ENCODE results near the gene IGF1R.

IGF1R gene

DNA sequence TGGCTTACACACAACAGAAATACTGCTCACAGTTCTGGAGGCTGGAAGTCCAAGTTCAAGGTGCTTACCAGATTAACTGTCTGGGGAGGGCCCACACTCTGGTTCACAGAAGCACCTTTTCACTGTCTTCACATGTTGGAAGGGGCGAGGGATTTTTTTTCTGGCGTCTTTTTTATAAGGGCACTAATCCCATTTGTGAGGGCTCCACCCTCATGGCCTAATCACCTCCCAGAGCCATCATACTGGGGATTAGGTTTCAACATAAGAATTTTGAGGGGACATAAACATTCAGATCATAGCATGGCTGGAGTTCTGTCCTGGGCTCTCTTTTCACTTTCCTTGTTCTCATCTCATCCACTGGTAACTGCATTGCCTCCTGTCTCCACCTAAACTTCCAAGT is 63.5 kb downstream of the IGF1R start:
- DNase-seq: no peak

DNA sequence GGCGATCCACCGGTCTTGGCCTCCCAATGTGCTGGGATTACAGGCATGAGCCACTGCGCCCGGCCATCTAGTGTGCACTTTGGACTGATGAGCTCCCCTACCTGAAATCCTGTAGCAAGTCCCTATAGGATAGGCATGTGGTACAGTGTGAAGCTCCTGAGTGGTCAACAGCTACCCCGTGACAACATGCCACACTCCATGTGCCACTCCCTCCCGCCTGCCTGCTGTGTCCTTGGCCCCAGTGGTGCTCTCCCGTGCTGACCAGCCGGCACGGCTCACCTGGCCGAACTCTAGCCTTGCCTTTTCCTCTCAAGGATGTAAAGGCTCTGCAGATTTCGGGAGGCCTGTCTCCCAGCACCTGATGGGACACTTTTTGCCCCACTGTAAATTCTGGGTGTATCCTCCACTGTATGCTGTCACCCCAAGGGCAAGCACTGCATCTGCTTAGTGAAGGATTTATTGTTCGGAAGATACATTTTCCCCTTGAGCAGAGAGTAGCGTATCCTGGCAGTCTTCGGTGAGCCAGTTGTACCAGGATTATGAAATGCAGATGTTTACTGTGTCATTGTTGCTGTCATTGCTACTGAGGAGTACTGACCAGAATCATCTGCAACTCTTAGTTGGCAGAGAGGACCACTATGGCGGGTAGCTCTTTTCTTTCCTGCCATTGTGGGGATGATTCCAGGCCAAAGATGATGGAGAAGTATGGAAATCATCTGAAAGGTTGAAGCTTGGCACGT is 64.7 kb downstream of the IGF1R start:
- no peak for DNase-seq

DNA sequence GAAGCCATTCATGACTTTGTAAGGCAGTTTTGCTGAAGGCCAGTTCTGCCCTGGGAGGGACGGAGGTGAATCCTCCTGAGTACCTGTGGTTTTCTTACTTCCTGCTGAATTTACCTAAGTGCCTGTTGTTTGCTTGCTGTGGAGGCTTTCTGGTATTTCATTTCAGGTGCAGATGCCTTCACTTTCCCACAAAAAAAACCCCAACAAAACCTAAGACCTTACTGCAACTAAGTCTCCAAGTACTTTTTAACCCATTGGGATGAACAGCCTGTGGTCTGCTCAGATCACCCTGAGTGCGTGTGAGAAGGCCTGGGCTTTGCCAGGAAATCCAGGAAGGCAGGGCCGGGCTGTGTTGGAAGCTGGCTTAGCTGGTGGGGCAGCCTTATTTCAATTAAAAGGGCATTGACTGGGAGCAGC is 65.3 kb downstream of the IGF1R start:
- no peak for DNase-seq

DNA sequence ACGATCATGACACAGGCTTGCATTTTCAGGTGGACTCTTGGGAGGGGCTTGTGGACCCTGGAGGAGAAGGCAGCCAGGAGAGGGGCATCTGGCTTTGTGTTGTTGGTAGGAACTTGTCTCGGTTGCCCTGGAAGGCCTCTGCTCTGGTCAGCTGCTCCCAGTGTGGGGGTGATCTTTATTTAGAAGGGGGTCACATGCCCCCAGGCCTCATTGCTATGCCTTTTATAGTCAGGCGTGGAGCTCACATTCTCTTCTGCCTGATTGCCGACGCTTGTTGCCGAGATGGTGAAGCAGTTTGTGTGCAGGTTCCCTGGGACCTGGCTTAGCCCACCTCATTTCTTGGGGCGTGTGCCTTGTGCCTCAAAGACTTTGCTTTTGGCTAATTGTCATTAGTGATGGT is 66.6 kb downstream of the IGF1R start:
- DNase-seq: no peak

DNA sequence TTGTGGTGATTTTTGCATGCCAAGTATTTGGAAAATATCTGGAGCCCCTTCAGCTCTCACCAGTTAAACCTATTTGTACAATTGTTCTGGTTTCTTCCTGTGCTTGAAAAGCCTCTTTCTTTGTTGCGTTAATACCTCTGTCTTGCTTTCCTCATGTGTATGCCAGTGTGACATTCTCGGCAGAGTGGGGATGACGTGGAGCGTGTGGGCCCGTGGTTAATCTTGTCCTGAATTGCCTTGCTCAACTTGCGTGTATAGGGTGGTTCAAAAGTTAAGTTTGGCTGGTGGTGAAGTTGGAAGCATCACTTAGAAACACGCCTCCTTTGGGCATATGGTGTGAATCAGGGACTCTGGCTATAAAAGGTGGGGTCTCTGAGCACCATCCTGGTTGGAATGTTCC is 67.1 kb downstream of the IGF1R start:
- no peak for DNase-seq

DNA sequence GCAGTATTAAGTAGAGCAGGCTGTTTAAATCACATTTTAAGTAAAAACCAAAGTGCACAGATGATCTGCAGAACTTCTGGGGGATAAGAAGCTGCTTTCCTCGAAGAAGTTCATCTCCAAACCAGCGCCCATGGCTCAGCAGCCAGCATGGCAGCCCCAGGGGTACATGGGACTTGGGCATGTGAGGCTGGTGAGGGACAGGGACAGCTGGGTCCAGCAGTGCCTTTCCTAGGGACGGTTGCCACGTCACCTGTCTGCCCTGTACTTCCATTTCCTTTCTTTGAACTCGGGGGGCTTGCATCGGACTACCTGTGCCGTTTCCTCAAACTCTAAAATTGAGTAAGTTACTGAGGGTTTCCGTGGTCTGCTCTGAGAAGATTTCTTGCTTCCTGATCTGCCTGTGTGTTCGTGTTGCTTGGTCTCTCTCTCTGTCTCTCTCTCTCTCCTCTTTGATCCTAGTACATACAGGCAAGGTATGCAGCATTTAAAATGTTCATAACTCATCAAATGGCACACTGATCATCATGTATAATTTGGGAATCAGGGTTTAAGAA is 67.6 kb downstream of the IGF1R start:
- no peak for DNase-seq

DNA sequence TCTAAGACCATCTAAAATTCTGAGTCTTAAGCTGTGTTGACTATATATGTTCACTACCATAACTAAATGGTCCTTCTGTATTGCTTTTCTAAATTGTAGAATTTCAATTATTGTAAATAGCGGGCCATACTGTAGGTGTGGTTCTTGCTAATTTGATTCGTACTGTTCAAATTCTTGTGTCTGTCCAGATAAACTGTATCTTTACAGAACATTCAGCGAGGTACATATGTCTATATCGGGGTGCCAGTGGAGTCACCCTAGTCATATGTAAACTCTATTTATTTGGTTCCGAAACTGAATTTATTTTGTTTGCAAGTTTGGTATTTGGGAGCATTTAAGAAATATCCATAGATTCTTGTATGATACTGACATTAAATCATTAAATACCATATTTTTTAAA is 69.0 kb downstream of the IGF1R start:
- DNase-seq: no peak

DNA sequence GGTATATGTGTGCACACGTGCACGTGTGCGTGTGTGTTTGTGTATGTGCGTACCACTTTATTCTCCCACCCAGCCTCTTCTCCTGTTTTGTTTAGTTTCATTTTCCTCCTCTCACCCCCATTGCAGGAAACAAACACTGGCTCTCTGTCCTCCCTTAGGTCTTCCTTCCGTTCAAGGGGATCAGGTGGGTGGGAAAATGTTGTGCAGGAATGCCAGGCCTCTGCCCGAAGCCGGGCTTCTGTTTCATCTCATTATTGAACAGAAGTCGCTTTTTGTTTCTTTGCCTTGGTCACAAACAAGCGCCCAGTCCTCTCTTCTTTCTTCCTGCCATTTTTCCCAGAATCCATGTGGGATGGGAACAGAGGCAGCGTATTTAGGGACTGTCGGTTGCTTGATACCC is 69.6 kb downstream of the IGF1R start:
- no peak for DNase-seq

DNA sequence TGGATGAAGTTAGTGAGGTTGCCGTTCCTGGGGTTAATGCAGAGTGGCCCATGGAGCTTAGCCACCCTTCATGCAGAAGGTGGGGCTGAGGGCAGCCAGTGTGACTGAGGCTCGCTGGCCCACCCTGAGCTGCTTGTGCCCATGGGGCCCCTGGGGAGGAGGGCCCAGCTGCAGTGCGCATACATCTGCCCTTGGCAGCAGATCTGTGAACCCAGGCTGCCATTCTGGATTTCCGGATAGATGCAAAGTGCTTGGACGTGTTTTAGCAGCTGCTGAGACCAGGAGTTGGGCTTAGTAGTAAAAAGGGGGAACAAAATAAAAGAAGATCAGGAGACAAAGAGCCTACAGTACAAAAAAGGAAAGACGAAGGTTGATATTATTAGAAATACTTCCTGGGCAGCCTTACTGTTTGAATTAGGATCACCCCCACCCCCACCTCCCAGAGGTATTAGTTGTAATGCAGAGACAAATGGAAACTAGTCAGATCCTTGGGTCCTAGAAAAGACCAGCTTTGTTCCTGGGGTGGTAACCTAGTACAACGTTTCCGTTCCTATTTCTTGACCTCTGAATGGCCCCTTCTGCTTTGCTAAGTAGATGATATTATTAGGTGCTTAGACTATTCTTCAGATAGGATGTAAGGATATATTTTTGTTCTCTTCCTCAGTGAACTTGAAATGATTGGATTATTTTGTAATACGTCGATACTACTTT is 70.2 kb downstream of the IGF1R start:
- DNase-seq: no peak

DNA sequence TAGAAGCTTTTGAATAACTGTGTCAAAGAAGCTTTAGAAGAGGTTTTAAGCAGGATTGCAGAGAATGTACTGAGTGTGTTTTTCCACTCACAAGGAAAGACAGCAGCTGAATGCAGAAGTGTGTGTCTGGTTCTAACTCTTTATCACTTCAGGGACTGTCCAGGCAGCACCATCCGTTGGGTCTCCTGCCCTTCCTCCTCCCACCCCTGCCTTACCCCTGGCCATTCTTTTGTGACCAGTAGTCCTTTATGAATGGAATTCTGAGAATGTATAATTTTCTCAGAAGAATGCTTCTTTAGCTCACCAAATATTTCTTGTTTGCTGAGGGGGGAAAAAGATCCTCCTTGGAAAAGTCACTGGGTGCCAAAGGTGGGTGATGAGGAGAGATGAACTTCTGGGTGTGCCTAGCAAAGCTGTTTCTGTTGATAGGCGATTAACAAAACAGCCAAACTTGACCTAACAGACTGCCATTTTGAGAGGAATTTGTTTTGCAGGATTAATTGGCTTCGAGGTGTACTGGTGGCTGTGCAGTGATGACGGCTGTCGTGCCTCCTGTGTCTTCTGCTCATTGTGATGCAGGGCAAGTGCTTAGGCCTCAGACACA is 70.9 kb downstream of the IGF1R start:
- no peak for DNase-seq

DNA sequence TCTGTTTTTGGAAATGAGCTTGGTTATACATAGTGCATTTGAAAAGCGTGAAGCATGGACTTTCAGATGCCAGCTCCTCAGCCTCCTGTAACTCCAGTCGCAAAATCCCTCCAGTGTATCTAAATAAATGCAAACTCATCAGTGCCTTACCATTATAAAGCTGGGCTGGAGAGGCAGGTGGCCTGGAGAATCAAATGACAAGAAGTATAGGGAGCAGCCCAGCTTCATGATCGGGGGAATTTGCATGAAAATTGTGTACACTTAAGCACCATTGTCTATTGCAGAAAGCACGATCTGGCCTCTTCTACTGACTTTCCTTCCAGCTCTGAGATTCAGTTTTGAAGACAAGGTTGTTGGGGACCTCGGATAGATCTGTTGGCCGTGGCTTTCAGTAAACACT is 71.7 kb downstream of the IGF1R start:
- no peak for DNase-seq

DNA sequence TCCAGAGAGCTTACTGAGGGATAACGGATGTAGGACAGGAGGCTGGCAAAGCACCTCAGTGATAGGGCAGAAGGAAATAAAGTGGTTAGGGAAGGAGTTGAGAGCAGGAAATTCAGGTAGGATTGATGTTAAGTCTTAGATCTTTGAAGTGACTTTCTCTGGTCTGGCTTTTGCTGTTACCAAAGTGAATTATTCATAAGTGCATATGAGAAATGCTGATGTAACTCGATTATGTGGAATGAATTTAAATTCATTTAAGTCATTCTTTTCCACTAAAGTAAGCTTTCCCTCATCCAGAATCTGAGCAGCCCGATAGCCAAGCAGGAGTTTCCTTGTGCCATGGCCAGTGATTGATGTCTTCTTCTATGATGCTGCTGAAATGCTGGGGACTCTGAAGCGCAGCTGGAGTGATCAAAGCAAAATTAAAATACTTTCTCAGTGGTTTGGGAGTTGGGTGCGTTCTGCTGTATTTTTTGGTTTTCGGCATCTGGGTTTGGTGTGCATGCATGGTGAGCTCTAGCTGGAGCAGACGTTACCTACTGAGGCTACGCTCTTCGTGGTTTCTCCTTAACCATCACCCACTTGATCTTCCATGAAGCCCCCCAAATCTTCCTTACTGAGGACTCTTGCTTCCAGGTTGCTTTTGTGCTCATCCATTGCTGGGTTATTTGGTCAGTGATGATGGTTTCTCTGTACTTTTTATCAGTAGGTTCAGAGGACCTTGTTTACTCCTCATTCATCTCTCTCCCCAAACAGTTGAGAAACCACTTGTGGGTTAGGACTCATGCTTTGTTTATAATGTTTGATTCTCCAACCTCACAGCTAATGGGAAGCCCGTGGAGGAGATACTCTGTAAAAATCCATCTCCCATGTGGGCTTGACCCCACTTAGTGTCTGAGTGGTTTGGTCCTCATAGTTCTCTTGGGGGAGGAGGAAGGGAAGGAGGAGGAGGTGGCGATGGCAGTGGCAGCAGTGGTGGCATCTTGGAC is 72.5 kb downstream of the IGF1R start:
- DNase-seq: no peak

DNA sequence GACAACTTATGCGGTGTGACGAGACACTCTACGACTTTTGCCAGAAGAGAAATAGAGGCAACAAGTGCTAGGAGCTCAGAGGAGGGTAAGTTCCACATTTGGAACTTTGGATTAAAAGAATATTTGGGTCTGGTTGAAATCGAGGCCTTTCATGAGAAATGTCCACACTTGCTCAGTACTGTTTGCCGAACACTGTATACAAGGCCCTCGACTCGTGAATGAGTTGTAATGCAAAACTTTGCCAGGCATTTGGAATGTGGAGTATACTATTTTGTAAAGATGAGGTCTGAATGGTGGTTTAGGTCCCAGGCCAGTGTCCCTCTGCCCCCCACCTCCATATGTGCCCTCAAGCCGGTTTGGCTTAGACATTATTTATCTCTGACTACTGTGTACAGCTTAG is 73.9 kb downstream of the IGF1R start:
- DNase-seq: no peak

DNA sequence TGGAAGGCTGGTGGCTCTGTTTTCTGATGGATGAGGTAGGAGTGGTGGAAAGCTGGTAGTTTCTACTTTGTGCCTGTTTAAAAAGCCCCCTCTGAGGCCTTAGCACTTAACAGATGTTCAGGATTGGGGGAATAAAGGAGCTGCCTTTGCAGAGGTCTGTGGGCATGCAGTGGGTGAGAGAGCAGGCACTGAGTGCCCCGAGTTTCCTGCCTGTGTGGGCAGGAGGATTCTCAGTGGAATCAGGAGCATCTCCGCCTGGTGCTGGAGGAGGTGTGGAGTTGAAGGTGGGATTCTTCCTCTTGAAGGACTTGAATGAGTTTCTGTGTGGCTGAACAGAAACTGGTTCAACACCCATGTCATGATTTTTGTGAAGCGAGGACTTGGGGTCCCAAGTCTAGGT is 74.3 kb downstream of the IGF1R start:
- DNase-seq: no peak

DNA sequence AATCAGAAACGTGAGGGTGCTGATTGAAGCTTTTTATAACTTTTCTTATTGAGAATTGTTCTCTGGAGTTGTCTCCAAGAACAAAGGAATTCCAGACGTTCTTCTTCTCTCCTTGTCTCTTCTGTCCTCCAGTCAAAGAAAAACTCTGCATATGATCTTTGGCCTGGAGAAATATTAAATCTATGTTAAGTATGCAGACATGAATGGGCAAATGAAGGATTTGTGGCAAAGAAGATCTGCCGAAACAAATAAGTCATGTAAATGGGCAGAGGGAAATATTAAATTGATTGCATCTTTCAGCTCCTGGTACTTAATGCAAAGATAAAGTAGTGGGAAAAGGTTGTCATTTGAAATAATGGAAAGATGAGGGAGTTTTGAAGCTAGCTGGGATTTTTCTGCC is 74.9 kb downstream of the IGF1R start:
- DNase-seq: no peak

DNA sequence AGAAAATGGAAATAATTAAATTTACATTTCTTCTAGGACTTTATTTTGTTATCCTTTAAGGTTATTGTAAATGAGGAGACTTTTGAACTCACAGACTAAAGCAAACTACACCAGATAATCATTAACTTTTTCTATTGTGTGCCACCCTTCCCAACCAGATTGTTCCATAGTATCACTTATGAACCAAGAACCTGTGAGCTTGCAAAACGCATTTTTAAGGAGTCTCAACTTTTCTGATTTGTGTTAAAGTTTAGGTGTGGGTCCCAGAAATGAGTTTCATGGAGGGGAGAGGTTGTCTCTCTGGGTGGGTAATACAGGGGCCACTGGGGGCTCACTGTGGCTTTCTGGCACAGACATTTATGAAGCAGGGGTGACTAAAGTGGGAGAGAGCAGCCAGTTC is 75.7 kb downstream of the IGF1R start:
- no peak for DNase-seq

DNA sequence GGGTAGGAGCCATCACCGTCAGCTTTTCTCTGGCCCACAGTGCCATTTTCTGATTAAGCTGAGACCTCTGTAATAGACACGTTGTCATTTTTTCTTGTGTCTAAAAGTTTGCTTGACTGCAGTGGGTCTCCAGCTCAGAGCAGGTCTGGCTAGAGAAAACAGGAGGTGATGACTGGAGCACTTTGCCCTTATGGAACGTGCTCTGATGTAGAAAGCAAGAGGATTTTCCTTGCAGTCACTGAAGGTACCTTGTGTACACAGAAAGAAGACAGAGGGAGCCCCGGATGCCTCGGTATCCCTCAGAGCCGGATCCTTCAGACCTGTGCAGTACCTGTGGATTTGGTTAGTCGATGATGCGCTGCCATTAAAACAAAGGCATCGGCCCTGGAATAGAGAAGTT is 76.2 kb downstream of the IGF1R start:
- no peak for DNase-seq

DNA sequence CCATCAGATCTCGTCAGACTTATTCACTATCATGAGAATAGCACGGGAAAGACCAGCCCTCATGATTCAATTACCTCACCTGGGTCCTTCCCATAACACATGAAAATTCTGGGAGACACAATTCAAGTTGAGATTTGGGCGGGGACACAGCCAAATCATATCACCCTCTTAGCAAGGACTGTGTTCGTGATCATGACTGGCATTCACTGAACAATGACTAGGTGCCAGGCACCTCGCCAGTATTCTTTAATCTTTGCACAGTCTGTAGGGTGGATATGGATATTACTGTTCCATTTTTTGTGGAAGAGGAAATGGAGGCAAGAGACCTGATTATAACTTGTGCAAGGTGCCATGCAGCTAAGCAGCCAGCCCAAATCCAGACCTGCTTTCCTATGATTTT is 77.5 kb downstream of the IGF1R start:
- DNase-seq: no peak

DNA sequence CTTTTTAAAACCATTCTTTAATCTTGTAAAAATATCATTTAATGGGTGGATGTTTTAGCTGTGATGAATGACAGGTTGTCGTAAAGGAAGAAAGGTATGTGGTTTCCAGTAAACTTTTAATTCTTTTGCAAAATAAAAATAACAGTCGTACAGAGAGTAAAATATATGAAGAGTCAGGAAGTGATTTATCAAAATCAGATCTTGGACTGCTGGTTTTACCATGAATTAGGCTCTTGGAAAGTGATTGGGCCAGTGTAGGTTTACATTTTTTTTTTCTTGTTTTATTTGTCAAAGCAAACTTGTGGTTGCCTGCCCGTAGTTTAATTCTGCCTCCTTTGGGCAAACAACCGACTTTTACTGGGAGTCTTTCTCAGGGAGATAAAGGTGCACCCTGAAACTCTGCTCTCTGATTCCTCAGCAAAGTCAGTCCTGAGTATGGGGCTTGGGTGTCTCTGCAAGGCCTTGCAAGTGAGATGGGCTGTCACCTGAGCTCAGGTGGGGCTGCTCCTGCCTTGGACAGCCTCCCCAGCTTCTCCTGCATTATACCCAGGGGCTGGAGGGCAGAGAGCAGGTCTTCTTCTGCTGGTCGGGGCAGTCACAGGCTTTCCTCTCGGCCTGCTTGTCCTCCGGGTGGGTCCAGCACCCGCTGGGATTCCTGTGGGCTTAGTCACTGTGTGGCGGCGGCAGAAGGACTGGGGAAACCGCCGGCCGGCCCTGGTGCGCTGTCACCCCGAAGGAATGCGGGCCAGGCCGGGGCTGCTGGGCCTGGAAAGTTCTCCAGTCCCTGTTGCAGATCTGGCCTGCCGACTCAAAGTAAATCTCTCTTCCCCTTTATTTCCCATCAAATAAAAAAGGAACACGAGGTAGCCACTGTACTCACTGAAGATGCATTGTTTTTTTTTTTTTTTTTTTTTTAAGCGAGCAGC is 79.0 kb downstream of the IGF1R start:
- DNase-seq: no peak

DNA sequence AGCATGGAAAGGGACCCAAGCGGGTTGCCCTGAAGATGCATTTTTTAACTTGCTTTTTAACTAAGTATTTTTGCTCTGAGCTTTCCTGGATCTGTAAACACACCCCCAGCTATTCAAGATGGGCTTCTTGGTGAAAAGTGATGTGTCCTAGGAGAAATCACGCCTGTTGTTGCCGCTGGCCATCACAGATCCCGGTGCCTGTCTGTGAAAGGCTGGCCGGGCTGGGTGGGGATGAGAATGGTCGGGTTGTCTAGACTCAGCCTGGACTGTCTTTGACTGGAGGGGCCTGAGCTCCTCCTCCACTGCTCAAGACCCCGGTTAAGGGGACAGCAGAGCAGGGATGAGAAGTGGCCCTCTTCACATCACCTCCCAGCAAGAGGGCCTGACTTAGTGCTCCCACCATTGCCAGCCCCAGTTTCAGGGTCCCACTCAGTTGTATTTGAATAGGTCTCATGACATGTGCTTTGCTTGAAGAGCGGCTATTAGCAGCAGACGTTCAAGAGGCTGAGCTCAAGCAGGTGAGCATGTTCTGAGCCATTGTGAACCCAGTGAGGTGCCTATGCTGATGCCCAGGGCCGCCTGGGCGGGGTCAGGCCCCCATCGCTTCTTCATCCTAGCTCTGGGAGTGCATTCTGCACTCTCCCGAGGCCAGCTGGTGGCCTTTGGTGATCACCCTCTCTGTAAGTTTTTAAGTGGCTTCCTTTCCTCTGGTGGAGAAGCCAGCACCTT is 79.9 kb downstream of the IGF1R start:
- DNase-seq: no peak

DNA sequence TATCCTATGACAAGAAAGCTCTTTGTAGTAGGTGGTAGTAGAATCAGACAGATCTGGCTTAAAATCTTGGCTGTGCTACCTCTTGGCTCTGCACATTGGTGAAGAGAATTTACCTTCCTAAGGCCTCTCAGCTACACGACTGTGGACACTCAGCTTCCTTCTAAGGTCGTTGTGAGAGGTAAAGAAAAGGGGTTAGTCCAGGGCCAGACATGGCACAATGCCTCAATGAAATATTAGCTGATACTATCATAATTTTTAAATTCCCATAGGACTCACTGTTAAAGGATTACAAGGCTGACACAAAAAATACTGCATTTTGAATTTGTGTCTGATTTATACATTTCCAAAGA is 80.4 kb downstream of the IGF1R start:
- DNase-seq: no peak

All from NCI-H2029 (cell line).